GM19395 (cell line): ENCODE measurements around the gene EMX1.

Source experiments
- ATAC-seq: cut with Tn5 transposase; IDR thresholded peaks from one replicate; pipeline ENCODE4 v1.9.1; 2021; ENCODE audit warnings: mild to moderate bottlenecking, moderate library complexity; ENCODE audit not compliant: unreplicated experiment

Gene EMX1

GRCh38 chr2:72956050-72956395 is 38.7 kb downstream of the EMX1 start:
- no peak for ATAC-seq

GRCh38 chr2:72956936-72957335 is 39.6 kb downstream of the EMX1 start:
- no peak for ATAC-seq

GRCh38 chr2:72958542-72959385 is 41.4 kb downstream of the EMX1 start:
- ATAC-seq: no peak

- ATAC-seq: no peak
These were observed 42.2 kb downstream of the EMX1 start for GRCh38 chr2:72959554-72959953.

- no peak for ATAC-seq
These were observed 43.0 kb downstream of the EMX1 start for GRCh38 chr2:72959995-72960981.

GRCh38 chr2:72961036-72961720 is 43.9 kb downstream of the EMX1 start:
- ATAC-seq: no peak

GRCh38 chr2:72961853-72962468 is 44.6 kb downstream of the EMX1 start:
- no peak for ATAC-seq

GRCh38 chr2:72962911-72963310 is 45.6 kb downstream of the EMX1 start:
- ATAC-seq: no peak

GRCh38 chr2:72963423-72964145 is 46.3 kb downstream of the EMX1 start:
- no peak for ATAC-seq

- ATAC-seq: no peak
These were observed 46.8 kb downstream of the EMX1 start for GRCh38 chr2:72964146-72964525.

- no peak for ATAC-seq
These were observed 47.7 kb downstream of the EMX1 start for GRCh38 chr2:72965016-72965415.

- no peak for ATAC-seq
These were observed 48.6 kb downstream of the EMX1 start for GRCh38 chr2:72965770-72966450.

- no peak for ATAC-seq
These were observed 51.0 kb downstream of the EMX1 start for GRCh38 chr2:72968286-72968685.

GRCh38 chr2:72969706-72970105 is 52.4 kb downstream of the EMX1 start:
- no peak for ATAC-seq

- ATAC-seq: no peak
These were observed 53.7 kb downstream of the EMX1 start for GRCh38 chr2:72971036-72971435.

- ATAC-seq: no peak
These were observed 55.2 kb downstream of the EMX1 start for GRCh38 chr2:72972352-72973136.

GRCh38 chr2:72973137-72973535 is 55.8 kb downstream of the EMX1 start:
- no peak for ATAC-seq

- peak; percentile 93 for ATAC-seq
These were observed 56.5 kb downstream of the EMX1 start for GRCh38 chr2:72973566-72974435.
